ENCODE data around the gene KDM2A. TPM values are rescaled to one million over a fixed set of nuclear protein-coding genes. Genes with fewer than 3 reads are reported as not detected.
A peak's percentile ranks its signal among the peaks of the same experiment; 100 is the strongest.

KDM2A gene
- polyA plus RNA-seq, 2 of the 4 experiments (the other 2 are of a cell fraction): 34.5 to 42.8 TPM

GRCh38 chr11:67268081-67268961 is 149.3 kb downstream of the KDM2A start:
- Histone ChIP-seq H3K4me2 (peak overlapping the region; percentile 91), H3K4me3 (no peak overlapping the region)

GRCh38 chr11:67268962-67269268 is 149.9 kb downstream of the KDM2A start:
- POLR2A ChIA-PET: no interaction called here
- CTCF ChIA-PET: interaction anchor here (0.8 to 3.8 kb wide), 4 partner anchors 14 to 48 kb away, joined by 3 to 34 read pairs (median 5); no protein-coding TSS in a partner anchor
- Histone ChIP-seq H3K4me1 (peaks cover 21% of the 10 kb centered on the region; the same call in 2 of the 3 replicates), H3K4me3 (no peak overlapping the region), H3K9me3 (no peaks in the 10 kb centered on the region), H3K27ac (no peak overlapping the region), H3K4me2 (no peak overlapping the region)
- no peak for DNase-seq (ENCODE audit: low read depth in 1 of 2, low spot score in 1 of 2)
- WGBS (ENCODE audit: missing lambda C conversion rate): 93% methylated on average over 8 of the region's 13 CpGs
- no peak for ATAC-seq
- no peak for FAIRE-seq
- no peak for TF ChIP-seq HDAC2 (IDR thresholded peaks at IDR 0.05)
- TF ChIP-seq RAD21 (conservative IDR thresholded peaks at IDR 0.05 in 1 of 2, IDR thresholded peaks at IDR 0.05 in 1 of 2): no peak
- TF ChIP-seq CBX2 (IDR thresholded peaks at IDR 0.05; ENCODE audit: borderline replicate concordance, low read depth): no peak
- TF ChIP-seq FOSL2 (IDR thresholded peaks at IDR 0.05): no peak
- TF ChIP-seq FOSL2 (CRISPR knock-in tag; IDR thresholded peaks at IDR 0.05): no peak
- no peak for TF ChIP-seq PBX3 (IDR thresholded peaks at IDR 0.05)
- no peak for TF ChIP-seq CTCF (IDR thresholded peaks at IDR 0.05)
- no peak for TF ChIP-seq NPAS2 (CRISPR knock-in tag; IDR thresholded peaks at IDR 0.05; ENCODE audit: borderline replicate concordance)
- TF ChIP-seq SREBF2 (IDR thresholded peaks at IDR 0.05): no peak
- no peak for TF ChIP-seq BCL3 (IDR thresholded peaks at IDR 0.05)
- TF ChIP-seq USF2 (IDR thresholded peaks at IDR 0.05): no peak

More at GRCh38 chr11:67268081-67268961, 149.3 kb downstream of the KDM2A start:
- ChIA-PET CTCF (interaction anchor here (0.8 to 2.6 kb wide), 10 partner anchors 9 to 188 kb away, joined by 3 to 26 read pairs (median 4); partner anchors contain the start of genes KDM2A and SSH3), POLR2A (no interaction called here)
- peak overlapping the region in 1 of 2 experiments; percentile 100; a peak in 1 of 6 replicates for H3K27ac ChIP-seq
- TF ChIP-seq USF2 (IDR thresholded peaks at IDR 0.05) (no peak), EP300 (IDR thresholded peaks at IDR 0.05) (no peak), FOSB (CRISPR knock-in tag; IDR thresholded peaks at IDR 0.05) (no peak), ZFP36 (IDR thresholded peaks at IDR 0.05; ENCODE audit: borderline replicate concordance, partially characterized antibody) (no peak), PBX3 (IDR thresholded peaks at IDR 0.05) (no peak), GATA3 (IDR thresholded peaks at IDR 0.05; ENCODE audit: borderline replicate concordance) (no peak), CTCF (IDR thresholded peaks at IDR 0.05) (no peak)
- peaks cover 23% of the 10 kb centered on the region for H3K4me1 ChIP-seq
- WGBS (ENCODE audit: missing lambda C conversion rate): 90% methylated on average over 21 of the region's 21 CpGs
- H3K9me3 ChIP-seq: no peaks in the 10 kb centered on the region
- DNase-seq (ENCODE audit: low read depth in 1 of 2, low spot score in 1 of 2): no peak
- no peak for FAIRE-seq
- ATAC-seq: no peak
